ENCODE data around the gene PER2. TPM values are rescaled to one million over a fixed set of nuclear protein-coding genes. Genes with fewer than 3 reads are reported as not detected.

PER2 gene
- total and polyA plus RNA-seq, 2 donors (not counting 1 experiment from before 2014, with no cell fraction given): 3.2 to 12.6 TPM

- no peak for TF ChIP-seq EZH2 (IDR thresholded peaks at IDR 0.05; ENCODE audit: borderline replicate concordance, insufficient read depth, low read depth, low read length, poor library complexity, severe bottlenecking)
- no peak for TF ChIP-seq CTCF (IDR thresholded peaks at IDR 0.05)
- H3K4me3 ChIP-seq (ENCODE audit: control extremely low read depth in 1 of 5, extremely low read depth in 1 of 5, insufficient read depth in 1 of 5, low read depth in 2 of 5, low read length in 4 of 5): no peak overlapping the region
- no peaks in the 10 kb centered on the region for H3K36me3 ChIP-seq (replicated peaks in 1 of 2; ENCODE audit: control extremely low read depth in 1 of 2, control insufficient read depth in 1 of 2, extremely low read depth in 1 of 2, insufficient read depth in 2 of 2, low read length in 1 of 2)
- no peak overlapping the region for H2AFZ ChIP-seq (ENCODE audit: insufficient read depth, low read depth, low read length, poor library complexity, severe bottlenecking)
- intact Hi-C loops (cut with micrococcal nuclease): no loop called here
- ATAC-seq (ENCODE audit: low read depth) (no peak), DNase-seq (no peak)
- H4K20me1 ChIP-seq (ENCODE audit: control insufficient read depth, insufficient read depth, low read length, poor library complexity, severe bottlenecking): no peaks in the 10 kb centered on the region
- H3K9ac ChIP-seq (ENCODE audit: low read length): no peak overlapping the region
- H3K4me1 ChIP-seq (ENCODE audit: control insufficient read depth in 2 of 2, insufficient read depth in 2 of 2, low read length in 2 of 2): peaks cover 17 to 26% of the 10 kb centered on the region in 2 donors
- H3K27me3 ChIP-seq (replicated peaks in 1 of 4; ENCODE audit: control extremely low read depth in 1 of 4, control insufficient read depth in 3 of 4, insufficient read depth in 4 of 4, low read length in 3 of 4): peaks cover 0 to 6% (median 0%) of the 10 kb centered on the region in 4 experiments
- WGBS (ENCODE audit: insufficient coverage): 100% methylated on average over 6 of the region's 8 CpGs
- ChIA-PET POLR2A (no interaction called here), CTCF (no interaction called here)
- H3K9me3 Mint-ChIP-seq (ENCODE audit: insufficient read depth): no peaks in the 10 kb centered on the region
- H3K27ac ChIP-seq (ENCODE audit: low read length in 2 of 2): no peak overlapping the region
- H3K4me3 Mint-ChIP-seq: no peak overlapping the region
- no peak overlapping the region for H3K4me2 ChIP-seq (replicated peaks; ENCODE audit: low read depth, low read length, poor library complexity, severe bottlenecking)
- no peak overlapping the region for H3K27ac Mint-ChIP-seq
- no peaks in the 10 kb centered on the region for H3K9me3 ChIP-seq (ENCODE audit: control extremely low read depth in 1 of 3, control insufficient read depth in 2 of 3, insufficient read depth in 1 of 3, low read length in 2 of 3)
- peaks cover 16% of the 10 kb centered on the region for H3K79me2 ChIP-seq (ENCODE audit: control insufficient read depth, insufficient read depth, low read length)
- no peaks in the 10 kb centered on the region for H3K27me3 Mint-ChIP-seq
- H3K4me1 Mint-ChIP-seq: peaks cover 30% of the 10 kb centered on the region
These were observed 3.3 kb upstream of the PER2 start for GRCh38 chr2:238291550-238292281.

- ATAC-seq (ENCODE audit: low read depth) (no peak), DNase-seq (no peak)
- H3K4me2 ChIP-seq (replicated peaks; ENCODE audit: low read depth, low read length, poor library complexity, severe bottlenecking): no peak overlapping the region
- peaks cover 0 to 6% (median 0%) of the 10 kb centered on the region in 4 experiments for H3K27me3 ChIP-seq (replicated peaks in 1 of 4; ENCODE audit: control extremely low read depth in 1 of 4, control insufficient read depth in 3 of 4, insufficient read depth in 4 of 4, low read length in 3 of 4)
- no peak overlapping the region for H3K27ac ChIP-seq (ENCODE audit: low read length in 2 of 2)
- peak overlapping the region; percentile 97 for H3K4me3 Mint-ChIP-seq
- H3K9ac ChIP-seq (ENCODE audit: low read length): no peak overlapping the region
- intact Hi-C loops (cut with micrococcal nuclease): no loop called here
- no peak overlapping the region for H3K4me3 ChIP-seq (ENCODE audit: control extremely low read depth in 1 of 5, extremely low read depth in 1 of 5, insufficient read depth in 1 of 5, low read depth in 2 of 5, low read length in 4 of 5)
- H3K27ac Mint-ChIP-seq: no peak overlapping the region
- TF ChIP-seq EZH2 (IDR thresholded peaks at IDR 0.05; ENCODE audit: borderline replicate concordance, insufficient read depth, low read depth, low read length, poor library complexity, severe bottlenecking) (no peak), CTCF (IDR thresholded peaks at IDR 0.05) (no peak)
- peaks cover 31% of the 10 kb centered on the region for H3K4me1 Mint-ChIP-seq
- H3K79me2 ChIP-seq (ENCODE audit: control insufficient read depth, insufficient read depth, low read length): peaks cover 24% of the 10 kb centered on the region
- ChIA-PET CTCF (no interaction called here), POLR2A (no interaction called here)
- no peaks in the 10 kb centered on the region for H3K36me3 ChIP-seq (replicated peaks in 1 of 2; ENCODE audit: control extremely low read depth in 1 of 2, control insufficient read depth in 1 of 2, extremely low read depth in 1 of 2, insufficient read depth in 2 of 2, low read length in 1 of 2)
- 93% methylated on average over 3 of the region's 5 CpGs for WGBS (ENCODE audit: insufficient coverage)
- H4K20me1 ChIP-seq (ENCODE audit: control insufficient read depth, insufficient read depth, low read length, poor library complexity, severe bottlenecking): peaks cover 3% of the 10 kb centered on the region
- no peaks in the 10 kb centered on the region for H3K27me3 Mint-ChIP-seq
- H3K9me3 ChIP-seq (ENCODE audit: control extremely low read depth in 1 of 3, control insufficient read depth in 2 of 3, insufficient read depth in 1 of 3, low read length in 2 of 3): no peaks in the 10 kb centered on the region
- no peak overlapping the region for H2AFZ ChIP-seq (ENCODE audit: insufficient read depth, low read depth, low read length, poor library complexity, severe bottlenecking)
- H3K4me1 ChIP-seq (ENCODE audit: control insufficient read depth in 2 of 2, insufficient read depth in 2 of 2, low read length in 2 of 2): peaks cover 17 to 26% of the 10 kb centered on the region in 2 donors
- H3K9me3 Mint-ChIP-seq (ENCODE audit: insufficient read depth): no peaks in the 10 kb centered on the region
These were observed 2.5 kb upstream of the PER2 start for GRCh38 chr2:238290715-238291549.

Measured in B cell (primary cell).